A549 (cell line): ENCODE measurements around the gene ADISSP. TPM values are rescaled to one million over a fixed set of nuclear protein-coding genes. Genes with fewer than 3 reads are reported as not detected.
A peak's percentile ranks its signal among the peaks of the same experiment; 100 is the strongest.

Source experiments
- ATAC-seq, 2 experiments: fragments of 200-7000 bp in 1 of 2; fragments of >200 bp in 1 of 2; cut with Nextera tagmentation in 1 of 2; cut with Tn5 transposase in 1 of 2; 3 replicates each; pipeline versions ENCODE4 v1.8.0 to v1.9.1; 2018 to 2020; ENCODE audit warnings: mild to moderate bottlenecking in 1 of 2, moderate library complexity in 1 of 2
- CTCF ChIA-PET: fragments of 300-600 bp; sonication (Branson Sonifier 250); formaldehyde crosslinking; extraction: SDS; loops from one replicate; lab custom pipeline; 2021; ENCODE audit warnings: antibody characterized with exemption, inconsistent platforms; lab: Yijun Ruan, JAX
- POLR2A ChIA-PET: fragments of 350-600 bp; formaldehyde crosslinking; extraction: SDS; loops from one replicate; lab custom pipeline; 2021; ENCODE audit warnings: antibody characterized with exemption, inconsistent platforms; lab: Yijun Ruan, JAX
- DNase-seq, 2 experiments: peaks; one replicate each; pipeline versions ENCODE4 v3.0.0 to v3.0.0-alpha.2; 2011 to 2016; ENCODE audit warnings: low read depth in 1 of 2, low spot score in 1 of 2
- FAIRE-seq: peaks from 2 replicates; lab custom pipeline; 2011; peaks lifted over from hg19 to GRCh38; lab: Jason Lieb, UNC
- H3K27ac ChIP-seq, 2 experiments: fragments of >200 bp; sonication (Bioruptor Twin); formaldehyde crosslinking; 3 replicates each; pipeline ENCODE4 v1.5.1; 2016 to 2017
- H3K4me1 ChIP-seq: fragments of >200 bp; sonication (Bioruptor Twin); formaldehyde crosslinking; 3 replicates; pipeline ENCODE4 v1.6.1; 2016
- H3K4me2 ChIP-seq: fragments of >200 bp; sonication (Bioruptor Twin); formaldehyde crosslinking; 3 replicates; pipeline ENCODE4 v1.6.1; 2016
- H3K4me3 ChIP-seq: fragments of >200 bp; sonication (Bioruptor Twin); formaldehyde crosslinking; 3 replicates; pipeline ENCODE4 v1.5.1; 2016
- H3K9me3 ChIP-seq: fragments of >200 bp; sonication (Bioruptor Twin); formaldehyde crosslinking; 3 replicates; pipeline ENCODE4 v1.6.1; 2016
- CBX8 ChIP-seq: fragments of 200-600 bp; sonication (generic); IDR thresholded peaks from 2 replicates; pipeline ENCODE4 v1.6.1; 2016
- CEBPB ChIP-seq, 2 experiments: fragments of >200 bp in 1 of 2; sonication (Bioruptor Twin) in 1 of 2; formaldehyde crosslinking in 1 of 2; IDR thresholded peaks; 2 replicates each; pipeline ENCODE4 v1.6.1; 2012 to 2016
- CHD2 ChIP-seq: fragments of 150-350 bp; IDR thresholded peaks from 2 replicates; pipeline ENCODE4 v1.6.1; 2014; ENCODE audit warnings: low read length; ENCODE audit not compliant: partially characterized antibody
- EP300 ChIP-seq, 2 experiments: fragments of >200 bp; sonication (Bioruptor Twin); formaldehyde crosslinking; IDR thresholded peaks; 2 replicates in 1 of 2; 3 replicates in 1 of 2; pipeline ENCODE4 v1.6.1; 2016 to 2017
- FOXS1 ChIP-seq: fragments of 250-450 bp; sonication (Bioruptor Pico); IDR thresholded peaks from 2 replicates; pipeline ENCODE4 v1.5.0; 2020; ENCODE audit warnings: mild to moderate bottlenecking, moderate library complexity
- HMGXB4 ChIP-seq: fragments of 250-450 bp; sonication (Bioruptor Pico); IDR thresholded peaks from 2 replicates; pipeline ENCODE4 v1.5.0; 2021; ENCODE audit warnings: mild to moderate bottlenecking, moderate library complexity, borderline replicate concordance
- MYC ChIP-seq: IDR thresholded peaks from 2 replicates; pipeline ENCODE4 v1.6.1; 2012; ENCODE audit warnings: mild to moderate bottlenecking, inconsistent platforms, low read length, improper control_type of control experiment, borderline replicate concordance
- RAD21 ChIP-seq, 2 experiments: fragments of >200 bp in 1 of 2; sonication (Bioruptor Twin) in 1 of 2; formaldehyde crosslinking in 1 of 2; IDR thresholded peaks in 1 of 2; conservative IDR thresholded peaks in 1 of 2; 2 replicates in 1 of 2; 3 replicates in 1 of 2; pipeline ENCODE4 v1.6.1; 2012 to 2018; ENCODE audit warnings: inconsistent platforms in 1 of 2
- REST ChIP-seq: fragments of 200-600 bp; sonication (generic); IDR thresholded peaks from 2 replicates; pipeline ENCODE4 v1.6.1; 2016; ENCODE audit warnings: antibody characterized with exemption, mild to moderate bottlenecking, moderate library complexity
- SMC3 ChIP-seq: fragments of >200 bp; sonication (Bioruptor Twin); formaldehyde crosslinking; IDR thresholded peaks from 3 replicates; pipeline ENCODE4 v1.6.1; 2018; ENCODE audit warnings: inconsistent platforms
- WGBS: methylation state at CpG from one replicate; pipeline ENCODE4 v1.1.6; 2017; ENCODE audit errors: missing lambda C conversion rate; 5-methylcytosine and 5-hydroxymethylcytosine counted together
- polyA plus RNA-seq, 4 experiments: library from polyadenylated mRNA; depleted of rRNA in 3 of 4; stranded (reverse); fragments of >200 nt; fragmentation: RNase III in 1 of 4; extraction: RNeasy Plus Mini Kit Qiagen cat#74134 plus additional on column Dnase treatment in 1 of 4; gene quantifications; 2 replicates in 3 of 4; 3 replicates in 1 of 4; pipeline ENCODE4 v1.2.3, GENCODE V29; 2011 to 2017
- TF ChIP-seq, protein P1 (sequence below): fragments of >200 bp; sonication (Bioruptor Twin); formaldehyde crosslinking; IDR thresholded peaks from 3 replicates; pipeline ENCODE4 v1.5.1; 2016

The ADISSP gene
- polyA plus RNA-seq, 2 of the 4 experiments (the other 2 are of a cell fraction): 43.9 to 104 TPM

DNA sequence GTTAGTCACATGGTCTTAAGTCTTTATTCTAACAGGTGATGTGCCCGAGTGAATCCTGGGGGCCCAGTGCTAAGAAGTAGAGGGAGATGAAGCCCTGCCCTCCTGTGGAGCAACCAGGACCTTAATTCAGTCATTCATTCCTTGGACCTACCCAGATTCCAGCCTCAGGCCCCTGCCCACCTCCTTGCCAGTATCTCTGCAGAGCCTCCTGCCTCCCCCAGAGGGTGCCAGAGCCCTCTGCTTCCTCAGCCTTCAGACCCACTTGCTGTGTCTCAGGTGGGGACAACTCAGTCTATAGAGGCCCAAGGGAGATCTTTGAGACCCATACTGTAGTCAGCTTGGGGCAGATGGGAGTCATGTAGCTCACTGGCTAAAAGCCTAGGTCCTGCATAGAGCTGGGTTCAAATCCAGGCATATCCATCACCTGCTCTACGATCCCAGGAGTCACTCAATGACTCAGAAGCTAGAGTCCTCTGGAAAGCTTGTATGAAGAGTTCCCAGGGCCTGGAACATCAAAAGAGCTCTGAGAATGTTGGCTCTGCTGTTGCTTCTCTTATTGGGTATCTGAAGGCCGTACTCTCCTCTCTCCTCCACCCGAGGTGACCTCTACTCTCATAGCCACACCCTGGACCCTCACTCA, 51.2 kb downstream of the ADISSP start:
- DNase-seq: peak; percentile 73 to 74
- ChIA-PET POLR2A (no interaction called here), CTCF (interaction anchor here (0.6 to 72.1 kb wide), 21 partner anchors 9 to 276 kb away, joined by 3 to 2233 read pairs (median 4); partner anchors contain the start of genes ADAM33, ADISSP, GFRA4 and HSPA12B)
- Histone ChIP-seq H3K4me1 (no peaks in the 10 kb centered on the region), H3K4me2 (no peak overlapping the region), H3K9me3 (no peaks in the 10 kb centered on the region), H3K27ac (no peak overlapping the region), H3K4me3 (no peak overlapping the region)
- TF ChIP-seq, protein P1, sequence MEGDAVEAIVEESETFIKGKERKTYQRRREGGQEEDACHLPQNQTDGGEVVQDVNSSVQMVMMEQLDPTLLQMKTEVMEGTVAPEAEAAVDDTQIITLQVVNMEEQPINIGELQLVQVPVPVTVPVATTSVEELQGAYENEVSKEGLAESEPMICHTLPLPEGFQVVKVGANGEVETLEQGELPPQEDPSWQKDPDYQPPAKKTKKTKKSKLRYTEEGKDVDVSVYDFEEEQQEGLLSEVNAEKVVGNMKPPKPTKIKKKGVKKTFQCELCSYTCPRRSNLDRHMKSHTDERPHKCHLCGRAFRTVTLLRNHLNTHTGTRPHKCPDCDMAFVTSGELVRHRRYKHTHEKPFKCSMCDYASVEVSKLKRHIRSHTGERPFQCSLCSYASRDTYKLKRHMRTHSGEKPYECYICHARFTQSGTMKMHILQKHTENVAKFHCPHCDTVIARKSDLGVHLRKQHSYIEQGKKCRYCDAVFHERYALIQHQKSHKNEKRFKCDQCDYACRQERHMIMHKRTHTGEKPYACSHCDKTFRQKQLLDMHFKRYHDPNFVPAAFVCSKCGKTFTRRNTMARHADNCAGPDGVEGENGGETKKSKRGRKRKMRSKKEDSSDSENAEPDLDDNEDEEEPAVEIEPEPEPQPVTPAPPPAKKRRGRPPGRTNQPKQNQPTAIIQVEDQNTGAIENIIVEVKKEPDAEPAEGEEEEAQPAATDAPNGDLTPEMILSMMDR: peak; percentile 68
- TF ChIP-seq REST (no peak), SMC3 (peak; percentile 58), RAD21 (conservative IDR thresholded peaks at IDR 0.05 in 1 of 2, IDR thresholded peaks at IDR 0.05 in 1 of 2) (peak; percentile 77 to 92)
- peak; percentile 83 for FAIRE-seq
- WGBS: 55% methylated on average over 4 of the region's 4 CpGs
- peak; percentile 89 to 97 for ATAC-seq

GRCh38 chr20:3714092-3714491, 53.5 kb downstream of the ADISSP start:
- Histone ChIP-seq H3K4me1 (no peaks in the 10 kb centered on the region), H3K9me3 (no peaks in the 10 kb centered on the region), H3K4me3 (no peak overlapping the region), H3K27ac (no peak overlapping the region), H3K4me2 (no peak overlapping the region)
- ATAC-seq (no peak), FAIRE-seq (no peak), DNase-seq (no peak)
- POLR2A ChIA-PET: no interaction called here
- WGBS: 77% methylated on average over 4 of the region's 4 CpGs
- no peak for TF ChIP-seq EP300 (IDR thresholded peaks at IDR 0.05)
- TF ChIP-seq HMGXB4 (CRISPR knock-in tag): no peak
- no peak for TF ChIP-seq CBX8
- no peak for TF ChIP-seq CHD2
- no peak for TF ChIP-seq MYC
- CTCF ChIA-PET: interaction anchor here (0.6 to 72.1 kb wide), 6 partner anchors 29 to 164 kb away, joined by 3 to 2233 read pairs (median 6); partner anchors contain the start of genes ADAM33, ADISSP, GFRA4 and SPEF1

- CTCF ChIA-PET: interaction anchor here (1.4 to 72.1 kb wide), 5 partner anchors 31 to 149 kb away, joined by 3 to 2233 read pairs (median 26); partner anchors contain the start of genes ADAM33, ADISSP and GFRA4
Measured at GRCh38 chr20:3712279-3712873, 55.2 kb downstream of the ADISSP start, which contains the start of gene SIGLEC1. SIGLEC1 (minus strand) TSS chr20:3712600; CDS start chr20:3707128, 5,472 bp downstream.

More at GRCh38 chr20:3712279-3712873, 55.2 kb downstream of the ADISSP start, which contains the start of gene SIGLEC1:
- whole genome bisulfite sequencing: 68% methylated on average over 15 of the region's 15 CpGs
- peak in 1 of 2 experiments; percentile 71; a peak in 2 of 4 replicates for TF ChIP-seq CEBPB (IDR thresholded peaks at IDR 0.05)
- TF ChIP-seq FOXS1 (CRISPR knock-in tag): no peak
- no peak for DNase-seq
- no peaks in the 10 kb centered on the region for H3K4me1 ChIP-seq
- no peak within 1 kb of the TSS for H3K4me3 ChIP-seq
- no peak for ATAC-seq
- FAIRE-seq: no peak
- POLR2A ChIA-PET: no interaction called here
- no peak within 1 kb of the TSS for H3K27ac ChIP-seq
- H3K4me2 ChIP-seq: no peak within 1 kb of the TSS
- no peaks in the 10 kb centered on the region for H3K9me3 ChIP-seq
